Measurements from ENCODE around the gene OR6C68.
"Not testable (repeated sequence)": the region's sequence is repeated elsewhere in the genome, so short reads cannot be mapped to it uniquely, and the experiment has no call there.

OR6C68 gene

GRCh38 chr12:55492078-55492477, at the start of gene OR6C68:
Gene OR6C68 (plus strand): TSS chr12:55492378. CDS start chr12:55492378, 0 bp downstream.
- no peak for DNase-seq (ENCODE audit: low read depth in 1 of 2, low spot score in 1 of 2)

GRCh38 chr12:55443776-55444175, 48.4 kb upstream of the OR6C68 start, which contains the start of gene OR6C2:
Gene OR6C2 (plus strand): TSS chr12:55444076. CDS start chr12:55452214, 8,138 bp downstream.
- no peak for DNase-seq (ENCODE audit: low read depth in 1 of 2, low spot score in 1 of 2)

- no peak for DNase-seq (ENCODE audit: low read depth in 1 of 2, low spot score in 1 of 2)
Measured at GRCh38 chr12:55445357-55445756, 46.8 kb upstream of the OR6C68 start.

- no peak for DNase-seq (ENCODE audit: low read depth in 1 of 2, low spot score in 1 of 2)
Measured at GRCh38 chr12:55446326-55446725, 45.9 kb upstream of the OR6C68 start.

- DNase-seq (ENCODE audit: low read depth in 1 of 2, low spot score in 1 of 2): no peak
Measured at GRCh38 chr12:55448825-55449224, 43.4 kb upstream of the OR6C68 start.

GRCh38 chr12:55464926-55465325, 27.3 kb upstream of the OR6C68 start:
- DNase-seq (ENCODE audit: low read depth in 1 of 2, low spot score in 1 of 2): not testable (repeated sequence)

GRCh38 chr12:55467836-55468235, 24.3 kb upstream of the OR6C68 start:
- DNase-seq (ENCODE audit: low read depth in 1 of 2, low spot score in 1 of 2): no peak

GRCh38 chr12:55469291-55469690, 22.9 kb upstream of the OR6C68 start:
- no peak for DNase-seq (ENCODE audit: low read depth in 1 of 2, low spot score in 1 of 2)

GRCh38 chr12:55470088-55470829, 21.9 kb upstream of the OR6C68 start, which contains the start of gene OR6C70:
Gene OR6C70 (minus strand): TSS chr12:55470138. CDS start chr12:55470138, 0 bp downstream.
- no peak for DNase-seq (ENCODE audit: low read depth in 1 of 2, low spot score in 1 of 2)

GRCh38 chr12:55472264-55472663, 19.9 kb upstream of the OR6C68 start:
- no peak for DNase-seq (ENCODE audit: low read depth in 1 of 2, low spot score in 1 of 2)

- not testable (repeated sequence) for DNase-seq (ENCODE audit: low read depth in 1 of 2, low spot score in 1 of 2)
Measured at GRCh38 chr12:55479136-55479535, 13.0 kb upstream of the OR6C68 start.

GRCh38 chr12:55484284-55484683, 7.9 kb upstream of the OR6C68 start:
- DNase-seq (ENCODE audit: low read depth in 1 of 2, low spot score in 1 of 2): not testable (repeated sequence)

- DNase-seq (ENCODE audit: low read depth in 1 of 2, low spot score in 1 of 2): no peak
Measured at GRCh38 chr12:55495490-55495889, 3.3 kb downstream of the OR6C68 start.

GRCh38 chr12:55499231-55499630, 7.1 kb downstream of the OR6C68 start:
- DNase-seq (ENCODE audit: low read depth in 1 of 2, low spot score in 1 of 2): no peak

GRCh38 chr12:55499810-55500252, 7.7 kb downstream of the OR6C68 start:
- DNase-seq (ENCODE audit: low read depth in 1 of 2, low spot score in 1 of 2): no peak

- DNase-seq (ENCODE audit: low read depth in 1 of 2, low spot score in 1 of 2): no peak
Measured at GRCh38 chr12:55501601-55502000, 9.4 kb downstream of the OR6C68 start.

GRCh38 chr12:55515696-55516095, 23.5 kb downstream of the OR6C68 start:
- no peak for DNase-seq (ENCODE audit: low read depth in 1 of 2, low spot score in 1 of 2)

- no peak for DNase-seq (ENCODE audit: low read depth in 1 of 2, low spot score in 1 of 2)
Measured at GRCh38 chr12:55516391-55516790, 24.2 kb downstream of the OR6C68 start.

Measured in stimulated activated CD4-positive, alpha-beta T cell treated with anti-CD3 and anti-CD28 coated beads, Interleukin-15, amount 100 ng/mL, for 1 hour (primary cell).